ENCODE results near the gene REV3L. TPM values are rescaled to one million over a fixed set of nuclear protein-coding genes. Genes with fewer than 3 reads are reported as not detected.

The REV3L gene
- total and polyA plus RNA-seq, 2 of the 13 experiments (the other 11 are each of a cell fraction or from before 2014, with no cell fraction given), result 12.8 to 31.3 TPM

GRCh38 chr6:111381728-111382127 lies 101.3 kb downstream of the REV3L start:
- intact Hi-C loops (cut with micrococcal nuclease; ENCODE audit: unreplicated experiment), result no loop called here
- ChIA-PET POLR2A (no interaction called here), CTCF (ENCODE audit: low intra/inter-chr PET ratio, low total read pairs) (no interaction called here)
- Histone ChIP-seq H2AFZ (ENCODE audit: low read length) (no peak overlapping the region), H3K36me3 (replicated peaks in 1 of 2; ENCODE audit: control insufficient read depth in 1 of 2, insufficient read depth in 2 of 2, low read length in 2 of 2) (peaks cover 7 to 43% of the 10 kb centered on the region in 2 experiments), H3K4me3 (replicated peaks in 1 of 3; ENCODE audit: insufficient read depth in 1 of 3, low read depth in 2 of 3, low read length in 3 of 3) (no peak overlapping the region), H3K9ac (ENCODE audit: insufficient read depth, low read depth, low read length) (no peak overlapping the region), H3K79me2 (ENCODE audit: insufficient read depth, low read length) (no peaks in the 10 kb centered on the region), H4K20me1 (ENCODE audit: insufficient read depth, low read length) (no peaks in the 10 kb centered on the region), H3K27ac (ENCODE audit: extremely low read length, insufficient read depth, low read length) (no peak overlapping the region), H3K4me1 (ENCODE audit: insufficient read depth, low read length) (no peaks in the 10 kb centered on the region), H3K4me2 (ENCODE audit: low read depth, low read length) (no peak overlapping the region), H3K27me3 (ENCODE audit: control insufficient read depth in 1 of 2, insufficient read depth in 2 of 2, low read length in 2 of 2) (no peaks in the 10 kb centered on the region), H3K9me3 (ENCODE audit: low read length) (no peaks in the 10 kb centered on the region)
- TF ChIP-seq ZNF224 (CRISPR knock-in tag; IDR thresholded peaks at IDR 0.05) (no peak), ZNF713 (CRISPR knock-in tag; IDR thresholded peaks at IDR 0.05) (no peak), TCF7 (IDR thresholded peaks at IDR 0.05; ENCODE audit: low read depth) (no peak), ZNF605 (CRISPR knock-in tag; IDR thresholded peaks at IDR 0.05) (no peak), ARNT (IDR thresholded peaks at IDR 0.05) (no peak), KLF16 (CRISPR knock-in tag; IDR thresholded peaks at IDR 0.05) (no peak), FOXK1 (CRISPR knock-in tag; IDR thresholded peaks at IDR 0.05; ENCODE audit: borderline replicate concordance, low read depth) (no peak), PBX2 (CRISPR knock-in tag; IDR thresholded peaks at IDR 0.05) (no peak), KDM6A (CRISPR knock-in tag; IDR thresholded peaks at IDR 0.05; ENCODE audit: low read depth) (no peak), ZMYM3 (CRISPR knock-in tag; IDR thresholded peaks at IDR 0.05) (no peak), POGK (CRISPR knock-in tag; conservative IDR thresholded peaks at IDR 0.05) (no peak), RBFOX2 (IDR thresholded peaks at IDR 0.05; ENCODE audit: low read depth, low read length) (no peak), ZNF235 (CRISPR knock-in tag; IDR thresholded peaks at IDR 0.05; ENCODE audit: borderline replicate concordance) (no peak), CEBPG (CRISPR knock-in tag; IDR thresholded peaks at IDR 0.05) (no peak), ZNF10 (CRISPR knock-in tag; IDR thresholded peaks at IDR 0.05; ENCODE audit: borderline replicate concordance, low read depth) (no peak), MYNN (CRISPR knock-in tag; IDR thresholded peaks at IDR 0.05; ENCODE audit: low read depth) (no peak), MXD4 (CRISPR knock-in tag; IDR thresholded peaks at IDR 0.05) (no peak)
- DNase-seq (ENCODE audit: low spot score) (no peak), FAIRE-seq (no peak), ATAC-seq (no peak)
- BruUV-seq (replicated peaks), result no TSS peak
- WGBS (ENCODE audit: low lambda C conversion rate), result 98% methylated on average over 1 of the region's 1 CpG
- in situ Hi-C loops (cut with HindIII; ENCODE audit: extremely low pct_ligation_motif_present, low pct_unique_long_range_greater_than_20kb), result no loop called here

All from HepG2 (cell line).